Measurements from ENCODE around the gene CTCF.
"Not testable (repeated sequence)": the region's sequence is repeated elsewhere in the genome, so short reads cannot be mapped to it uniquely, and the experiment has no call there.

CTCF gene

DNA sequence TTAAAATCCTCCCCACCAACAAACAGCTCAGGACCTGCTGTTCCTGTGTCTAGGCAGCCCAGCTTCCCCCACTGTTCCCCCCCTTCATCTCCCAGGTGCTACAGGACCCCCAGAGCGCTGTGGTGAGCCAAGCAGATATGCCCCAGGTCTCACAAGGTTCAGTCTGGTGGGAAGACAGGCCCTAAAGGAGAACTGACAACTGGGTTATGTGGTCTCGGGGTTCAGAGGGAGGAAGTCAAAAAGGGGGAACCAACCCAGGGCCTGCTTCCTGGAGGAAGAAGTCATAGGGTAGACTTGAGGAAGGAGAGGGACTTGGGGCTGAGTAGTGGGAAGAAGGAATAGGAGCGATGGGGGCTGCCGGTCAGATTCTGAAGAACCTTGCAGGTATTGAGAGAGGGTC, 31.1 kb upstream of the CTCF start:
- Histone ChIP-seq H3K27ac (peak overlapping the region; percentile 94), H3K27me3 (peaks cover under 1% of the 10 kb centered on the region), H3K36me3 (no peaks in the 10 kb centered on the region), H3K4me3 (ENCODE audit: low read depth in 1 of 2, low read length in 1 of 2) (peak overlapping the region; percentile 87 to 96), H3K4me1 (ENCODE audit: control insufficient read depth in 1 of 2, insufficient read depth in 1 of 2, low read depth in 1 of 2, low read length in 1 of 2) (peaks cover 43 to 59% of the 10 kb centered on the region in 2 experiments), H3K9me3 (no peaks in the 10 kb centered on the region)
- TF ChIP-seq, protein P1, sequence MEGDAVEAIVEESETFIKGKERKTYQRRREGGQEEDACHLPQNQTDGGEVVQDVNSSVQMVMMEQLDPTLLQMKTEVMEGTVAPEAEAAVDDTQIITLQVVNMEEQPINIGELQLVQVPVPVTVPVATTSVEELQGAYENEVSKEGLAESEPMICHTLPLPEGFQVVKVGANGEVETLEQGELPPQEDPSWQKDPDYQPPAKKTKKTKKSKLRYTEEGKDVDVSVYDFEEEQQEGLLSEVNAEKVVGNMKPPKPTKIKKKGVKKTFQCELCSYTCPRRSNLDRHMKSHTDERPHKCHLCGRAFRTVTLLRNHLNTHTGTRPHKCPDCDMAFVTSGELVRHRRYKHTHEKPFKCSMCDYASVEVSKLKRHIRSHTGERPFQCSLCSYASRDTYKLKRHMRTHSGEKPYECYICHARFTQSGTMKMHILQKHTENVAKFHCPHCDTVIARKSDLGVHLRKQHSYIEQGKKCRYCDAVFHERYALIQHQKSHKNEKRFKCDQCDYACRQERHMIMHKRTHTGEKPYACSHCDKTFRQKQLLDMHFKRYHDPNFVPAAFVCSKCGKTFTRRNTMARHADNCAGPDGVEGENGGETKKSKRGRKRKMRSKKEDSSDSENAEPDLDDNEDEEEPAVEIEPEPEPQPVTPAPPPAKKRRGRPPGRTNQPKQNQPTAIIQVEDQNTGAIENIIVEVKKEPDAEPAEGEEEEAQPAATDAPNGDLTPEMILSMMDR (IDR thresholded peaks at IDR 0.05) = peak; percentile 26

DNA sequence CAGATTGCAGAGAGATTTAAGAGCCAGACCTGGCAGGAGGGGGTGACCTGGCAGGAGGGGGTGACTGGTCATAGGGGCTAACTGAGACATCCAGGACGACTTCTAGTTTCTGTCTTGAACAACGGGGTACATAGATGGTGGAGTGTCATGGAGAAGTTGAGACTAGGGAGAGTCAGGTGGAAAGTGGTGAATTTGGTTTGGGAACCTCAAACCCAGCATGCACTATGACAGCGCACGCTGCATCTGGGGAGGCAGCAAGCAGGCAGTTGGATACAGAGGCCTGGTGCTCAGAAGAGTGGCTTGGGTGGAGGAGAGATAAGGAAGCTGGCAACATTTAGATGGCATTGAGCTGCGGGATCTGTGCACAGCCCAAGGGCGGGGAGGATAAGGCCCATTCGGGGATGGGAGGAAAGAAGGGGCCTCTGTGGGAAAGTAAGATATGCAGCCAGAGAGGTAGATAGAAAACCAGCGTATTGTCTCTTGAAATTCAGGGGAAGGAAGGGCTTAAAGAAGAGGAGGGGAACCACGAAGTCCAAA, 29.2 kb upstream of the CTCF start:
- no peaks in the 10 kb centered on the region for H3K9me3 ChIP-seq
- peaks cover 60 to 69% of the 10 kb centered on the region in 2 experiments for H3K4me1 ChIP-seq (ENCODE audit: control insufficient read depth in 1 of 2, insufficient read depth in 1 of 2, low read depth in 1 of 2, low read length in 1 of 2)

DNA sequence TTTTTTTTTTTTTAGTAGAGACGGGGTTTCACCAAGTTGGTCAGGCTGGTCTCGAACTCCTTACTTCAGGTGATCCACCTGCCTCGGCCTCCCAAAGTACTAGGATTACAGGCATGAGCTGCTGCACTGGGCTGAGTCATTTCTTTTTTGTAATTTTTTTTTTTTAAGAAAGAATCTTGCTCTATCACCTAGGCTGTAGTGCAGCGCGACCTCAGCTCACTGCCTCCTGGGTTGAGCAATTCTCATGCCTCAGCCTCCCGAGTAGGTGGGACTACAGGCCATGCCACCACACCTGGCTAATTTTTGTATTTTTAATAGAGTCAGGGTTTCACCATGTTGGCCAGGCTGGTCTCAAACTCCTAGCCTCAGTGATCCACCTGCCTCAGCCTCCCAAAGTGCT, 28.3 kb upstream of the CTCF start:
- not testable (repeated sequence) for H3K27ac ChIP-seq; H3K4me3 ChIP-seq (ENCODE audit: low read depth in 1 of 2, low read length in 1 of 2); H3K36me3 ChIP-seq; H3K9me3 ChIP-seq
- Histone ChIP-seq H3K4me1 (ENCODE audit: control insufficient read depth in 1 of 2, insufficient read depth in 1 of 2, low read depth in 1 of 2, low read length in 1 of 2) (peaks cover 64 to 73% of the 10 kb centered on the region in 2 experiments), H3K27me3 (peaks cover 28% of the 10 kb centered on the region)

More for the DNA sequence above, 29.2 kb upstream of the CTCF start:
- no peak overlapping the region for H3K4me3 ChIP-seq (ENCODE audit: low read depth in 1 of 2, low read length in 1 of 2)
- H3K27me3 ChIP-seq = peaks cover 19% of the 10 kb centered on the region
- H3K36me3 ChIP-seq = no peaks in the 10 kb centered on the region
- TF ChIP-seq, protein P1 (IDR thresholded peaks at IDR 0.05) = no peak
- no peak overlapping the region for H3K27ac ChIP-seq

DNA sequence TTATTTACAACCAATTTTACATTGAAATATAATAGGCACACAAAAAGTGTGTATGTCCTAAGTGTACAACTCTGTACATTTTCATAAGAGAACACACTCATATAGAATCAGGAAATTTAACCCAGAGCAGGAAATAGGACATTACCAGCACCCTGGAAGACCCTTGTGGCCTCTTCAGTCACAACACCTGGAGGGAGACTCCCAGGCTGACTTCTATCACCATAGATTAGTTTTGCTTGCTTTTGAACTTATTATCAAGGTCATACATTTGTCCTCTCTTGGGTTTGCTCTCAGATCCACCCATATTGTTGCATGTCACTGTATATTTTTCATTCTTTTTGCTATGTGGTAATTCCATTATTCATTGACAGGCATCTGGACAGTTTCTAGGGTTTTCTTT, 27.9 kb upstream of the CTCF start:
- Histone ChIP-seq H3K36me3 (peaks cover 9% of the 10 kb centered on the region), H3K27me3 (peaks cover 32% of the 10 kb centered on the region), H3K27ac (no peak overlapping the region), H3K4me1 (ENCODE audit: control insufficient read depth in 1 of 2, insufficient read depth in 1 of 2, low read depth in 1 of 2, low read length in 1 of 2) (peaks cover 63 to 73% of the 10 kb centered on the region in 2 experiments), H3K9me3 (no peaks in the 10 kb centered on the region), H3K4me3 (ENCODE audit: low read depth in 1 of 2, low read length in 1 of 2) (no peak overlapping the region)
- TF ChIP-seq, protein P1 (IDR thresholded peaks at IDR 0.05) = no peak

DNA sequence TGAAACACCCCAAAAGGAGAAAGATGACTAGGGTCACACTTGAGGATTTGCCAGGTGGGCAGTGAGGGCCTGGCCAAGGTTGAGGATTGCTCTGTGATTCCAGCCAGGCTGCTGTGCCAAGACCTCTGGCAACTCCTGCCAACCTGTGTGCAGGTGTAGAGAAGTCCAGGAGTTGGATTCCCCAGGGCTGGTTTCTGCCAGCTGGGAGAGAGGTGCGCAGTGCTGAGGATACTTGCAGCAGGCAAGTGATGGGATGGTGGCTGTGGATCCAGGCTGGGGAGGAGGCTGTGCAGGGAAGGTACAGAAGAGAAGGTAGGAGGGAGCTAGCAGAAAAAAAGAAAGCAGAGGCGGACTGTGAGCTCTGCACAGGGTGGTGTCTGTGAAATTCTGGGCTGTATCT, 27.1 kb upstream of the CTCF start:
- no peak overlapping the region for H3K4me3 ChIP-seq (ENCODE audit: low read depth in 1 of 2, low read length in 1 of 2)
- TF ChIP-seq, protein P1 (IDR thresholded peaks at IDR 0.05) = no peak
- H3K27ac ChIP-seq = no peak overlapping the region
- peaks cover 55 to 65% of the 10 kb centered on the region in 2 experiments for H3K4me1 ChIP-seq (ENCODE audit: control insufficient read depth in 1 of 2, insufficient read depth in 1 of 2, low read depth in 1 of 2, low read length in 1 of 2)
- H3K9me3 ChIP-seq = no peaks in the 10 kb centered on the region
- H3K36me3 ChIP-seq = peaks cover 17% of the 10 kb centered on the region
- peaks cover 32% of the 10 kb centered on the region for H3K27me3 ChIP-seq

DNA sequence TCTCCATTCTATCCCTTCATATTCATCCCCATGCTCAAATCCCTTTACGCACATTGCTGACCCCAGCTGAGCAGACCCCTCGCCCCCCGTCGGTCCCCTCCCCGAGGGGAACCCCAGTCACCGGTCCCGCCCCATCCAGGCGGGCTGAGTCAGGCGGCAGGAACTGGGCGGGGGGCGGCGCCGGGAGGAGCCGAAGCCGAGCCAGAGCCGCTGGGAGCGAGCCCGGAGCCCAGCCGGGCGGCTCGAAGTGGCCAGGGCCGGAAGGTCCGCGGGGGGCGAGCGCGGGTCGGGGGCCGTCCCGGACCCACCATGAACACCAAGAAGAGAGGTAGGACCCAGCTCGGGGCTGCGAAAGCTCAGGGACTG, 25.1 kb upstream of the CTCF start:
- TF ChIP-seq, protein P1 (IDR thresholded peaks at IDR 0.05) = no peak
- Histone ChIP-seq H3K4me3 (ENCODE audit: low read depth in 1 of 2, low read length in 1 of 2) (peak overlapping the region; percentile 88 to 94), H3K9me3 (no peaks in the 10 kb centered on the region), H3K4me1 (ENCODE audit: control insufficient read depth in 1 of 2, insufficient read depth in 1 of 2, low read depth in 1 of 2, low read length in 1 of 2) (peaks cover 34 to 45% of the 10 kb centered on the region in 2 experiments), H3K27ac (peak overlapping the region; percentile 76), H3K36me3 (peaks cover 38% of the 10 kb centered on the region), H3K27me3 (peaks cover 32% of the 10 kb centered on the region)

Data from neutrophil (primary cell).